ENCODE results near the gene CDC6. TPM values are rescaled to one million over a fixed set of nuclear protein-coding genes. Genes with fewer than 3 reads are reported as not detected.

The CDC6 gene
- total RNA-seq, 4 donors from 2014 or later: 0.54 to 2.2 (median 1.2) TPM; not detected in 1

DNA sequence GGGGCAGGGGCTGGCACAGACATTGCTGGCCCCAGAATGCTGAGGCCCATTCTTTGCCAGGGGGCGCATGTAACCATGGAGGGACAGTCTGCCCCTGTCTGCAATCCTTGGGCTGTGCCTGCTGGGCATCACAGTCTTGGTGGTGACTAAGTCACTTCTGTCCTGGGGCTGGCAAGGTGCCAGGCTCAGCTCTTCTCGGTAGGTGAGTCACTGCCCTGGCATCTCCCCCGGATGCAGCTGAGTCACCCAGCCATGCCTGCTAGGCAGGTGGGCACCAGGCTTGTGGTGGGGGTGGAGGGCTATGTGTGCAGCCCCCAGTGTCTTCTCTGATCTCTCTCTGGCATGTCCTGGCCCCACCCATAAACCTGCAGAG is 26.9 kb downstream of the CDC6 start:
- H3K9me3 ChIP-seq: no peaks in the 10 kb centered on the region
- H3K4me1 ChIP-seq: peaks cover 19 to 95% (median 75%) of the 10 kb centered on the region in 3 donors
- ATAC-seq: peak; percentile 31
- no peaks in the 10 kb centered on the region for H3K36me3 ChIP-seq
- no peak overlapping the region for H3K4me3 ChIP-seq
- TF ChIP-seq, protein P1, sequence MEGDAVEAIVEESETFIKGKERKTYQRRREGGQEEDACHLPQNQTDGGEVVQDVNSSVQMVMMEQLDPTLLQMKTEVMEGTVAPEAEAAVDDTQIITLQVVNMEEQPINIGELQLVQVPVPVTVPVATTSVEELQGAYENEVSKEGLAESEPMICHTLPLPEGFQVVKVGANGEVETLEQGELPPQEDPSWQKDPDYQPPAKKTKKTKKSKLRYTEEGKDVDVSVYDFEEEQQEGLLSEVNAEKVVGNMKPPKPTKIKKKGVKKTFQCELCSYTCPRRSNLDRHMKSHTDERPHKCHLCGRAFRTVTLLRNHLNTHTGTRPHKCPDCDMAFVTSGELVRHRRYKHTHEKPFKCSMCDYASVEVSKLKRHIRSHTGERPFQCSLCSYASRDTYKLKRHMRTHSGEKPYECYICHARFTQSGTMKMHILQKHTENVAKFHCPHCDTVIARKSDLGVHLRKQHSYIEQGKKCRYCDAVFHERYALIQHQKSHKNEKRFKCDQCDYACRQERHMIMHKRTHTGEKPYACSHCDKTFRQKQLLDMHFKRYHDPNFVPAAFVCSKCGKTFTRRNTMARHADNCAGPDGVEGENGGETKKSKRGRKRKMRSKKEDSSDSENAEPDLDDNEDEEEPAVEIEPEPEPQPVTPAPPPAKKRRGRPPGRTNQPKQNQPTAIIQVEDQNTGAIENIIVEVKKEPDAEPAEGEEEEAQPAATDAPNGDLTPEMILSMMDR (IDR thresholded peaks at IDR 0.05): no peak
- TF ChIP-seq POLR2AphosphoS5 (IDR thresholded peaks at IDR 0.05): peak; percentile 92
- WGBS, 2 donors (ENCODE audit: low coverage in 1 of 2): no CpG with 5 or more reads among the region's 3 CpGs
- no peaks in the 10 kb centered on the region for H3K27me3 ChIP-seq
- H3K27ac ChIP-seq: peak overlapping the region in 3 of 4 donors; percentile 83 to 97 (median 91)

GRCh38 chr17:40315206-40315605 is 27.5 kb downstream of the CDC6 start:
- no peak overlapping the region for H3K4me3 ChIP-seq
- TF ChIP-seq POLR2A (IDR thresholded peaks at IDR 0.05): no peak
- no peak for TF ChIP-seq POLR2AphosphoS5 (IDR thresholded peaks at IDR 0.05)
- TF ChIP-seq EP300 (IDR thresholded peaks at IDR 0.05): no peak
- TF ChIP-seq, protein P1 (IDR thresholded peaks at IDR 0.05): no peak
- ATAC-seq: no peak
- no peaks in the 10 kb centered on the region for H3K36me3 ChIP-seq
- H3K4me1 ChIP-seq: peaks cover 15 to 95% (median 75%) of the 10 kb centered on the region in 3 donors
- no peaks in the 10 kb centered on the region for H3K9me3 ChIP-seq
- H3K27ac ChIP-seq: peak overlapping the region in 3 of 4 donors; percentile 91 to 97 (median 91)
- WGBS, 2 donors (ENCODE audit: low coverage in 1 of 2): 84 to 89% methylated on average over 2 to 3 of the region's 3 CpGs
- no peaks in the 10 kb centered on the region for H3K27me3 ChIP-seq

GRCh38 chr17:40315678-40316570 is 28.2 kb downstream of the CDC6 start:
- Histone ChIP-seq H3K9me3 (no peaks in the 10 kb centered on the region), H3K36me3 (no peaks in the 10 kb centered on the region), H3K27ac (peak overlapping the region; percentile 61 to 97 (median 91)), H3K4me1 (peaks cover 11 to 95% (median 75%) of the 10 kb centered on the region in 3 donors), H3K27me3 (no peaks in the 10 kb centered on the region), H3K4me3 (peak overlapping the region in 1 of 2 donors; percentile 98)
- WGBS, 2 donors (ENCODE audit: low coverage in 1 of 2): 39% methylated on average over 2 to 7 of the region's 9 CpGs
- no peak for ATAC-seq
- TF ChIP-seq, protein P1 (IDR thresholded peaks at IDR 0.05): no peak
- TF ChIP-seq POLR2AphosphoS5 (IDR thresholded peaks at IDR 0.05) (no peak), POLR2A (IDR thresholded peaks at IDR 0.05) (no peak), EP300 (IDR thresholded peaks at IDR 0.05) (no peak)

DNA sequence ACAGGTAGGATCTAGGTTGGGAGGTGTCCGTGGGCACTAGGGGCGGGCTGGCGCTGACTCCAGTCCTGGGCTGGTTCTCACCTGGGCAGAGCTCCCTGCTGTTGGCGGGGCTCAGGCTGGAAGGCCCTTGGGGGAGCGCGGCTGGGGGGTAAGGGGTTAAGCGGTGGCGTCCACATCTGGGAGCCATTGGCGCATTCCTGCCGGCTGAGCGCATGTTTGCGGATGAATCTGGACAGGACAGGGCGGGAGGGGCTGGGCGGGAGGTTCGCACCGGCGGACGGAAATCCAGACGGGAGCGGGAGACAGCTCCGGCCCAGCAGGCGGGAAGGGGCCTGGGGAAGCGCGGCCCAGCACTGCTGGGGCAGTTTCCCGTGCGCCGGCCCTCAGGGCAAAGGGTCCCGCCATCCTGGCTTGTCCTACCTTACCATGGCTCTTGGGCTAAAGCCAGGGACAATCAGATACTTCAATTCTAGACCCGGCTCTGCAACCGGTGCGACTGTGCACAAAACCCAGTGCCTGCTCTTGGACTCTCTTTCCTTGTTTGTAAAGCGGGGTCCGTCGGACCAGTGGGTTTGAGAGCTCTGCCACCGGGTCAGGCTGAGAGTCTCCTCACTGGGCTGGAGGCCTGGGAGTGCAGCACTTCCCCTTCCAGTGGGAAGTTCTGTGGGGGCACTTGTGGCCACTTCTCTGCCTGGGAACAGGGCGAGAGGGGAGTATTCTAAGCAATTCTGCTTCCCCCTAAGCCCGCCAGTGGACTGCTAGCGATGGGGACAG is 29.1 kb downstream of the CDC6 start:
- peak; percentile 45 for ATAC-seq
- H3K4me3 ChIP-seq: peak overlapping the region in 1 of 2 donors; percentile 98
- H3K9me3 ChIP-seq: no peaks in the 10 kb centered on the region
- TF ChIP-seq, protein P1 (IDR thresholded peaks at IDR 0.05): peak in 2 of 4 experiments; percentile 11 to 18
- no peak for TF ChIP-seq POLR2A (IDR thresholded peaks at IDR 0.05)
- TF ChIP-seq POLR2AphosphoS5 (IDR thresholded peaks at IDR 0.05): peak; percentile 63
- no peak for TF ChIP-seq EP300 (IDR thresholded peaks at IDR 0.05)
- peak overlapping the region; percentile 61 to 97 (median 91) for H3K27ac ChIP-seq
- H3K4me1 ChIP-seq: peaks cover 8 to 95% (median 73%) of the 10 kb centered on the region in 3 donors
- no peaks in the 10 kb centered on the region for H3K36me3 ChIP-seq
- WGBS, 2 donors (ENCODE audit: low coverage in 1 of 2): 0 to 30% methylated on average over 2 to 4 of the region's 38 CpGs
- H3K27me3 ChIP-seq: no peaks in the 10 kb centered on the region

Data from gastroesophageal sphincter (tissue), 4 donors.